HG02588 (cell line): ENCODE measurements around the gene CAST.
"Not testable (repeated sequence)": the region's sequence is repeated elsewhere in the genome, so short reads cannot be mapped to it uniquely, and the experiment has no call there.

Experiments used
- ATAC-seq: cut with Tn5 transposase; IDR thresholded peaks from one replicate; pipeline ENCODE4 v1.9.1; 2021; ENCODE audit warnings: mild to moderate bottlenecking, moderate library complexity; ENCODE audit not compliant: unreplicated experiment

Gene CAST, protein sequence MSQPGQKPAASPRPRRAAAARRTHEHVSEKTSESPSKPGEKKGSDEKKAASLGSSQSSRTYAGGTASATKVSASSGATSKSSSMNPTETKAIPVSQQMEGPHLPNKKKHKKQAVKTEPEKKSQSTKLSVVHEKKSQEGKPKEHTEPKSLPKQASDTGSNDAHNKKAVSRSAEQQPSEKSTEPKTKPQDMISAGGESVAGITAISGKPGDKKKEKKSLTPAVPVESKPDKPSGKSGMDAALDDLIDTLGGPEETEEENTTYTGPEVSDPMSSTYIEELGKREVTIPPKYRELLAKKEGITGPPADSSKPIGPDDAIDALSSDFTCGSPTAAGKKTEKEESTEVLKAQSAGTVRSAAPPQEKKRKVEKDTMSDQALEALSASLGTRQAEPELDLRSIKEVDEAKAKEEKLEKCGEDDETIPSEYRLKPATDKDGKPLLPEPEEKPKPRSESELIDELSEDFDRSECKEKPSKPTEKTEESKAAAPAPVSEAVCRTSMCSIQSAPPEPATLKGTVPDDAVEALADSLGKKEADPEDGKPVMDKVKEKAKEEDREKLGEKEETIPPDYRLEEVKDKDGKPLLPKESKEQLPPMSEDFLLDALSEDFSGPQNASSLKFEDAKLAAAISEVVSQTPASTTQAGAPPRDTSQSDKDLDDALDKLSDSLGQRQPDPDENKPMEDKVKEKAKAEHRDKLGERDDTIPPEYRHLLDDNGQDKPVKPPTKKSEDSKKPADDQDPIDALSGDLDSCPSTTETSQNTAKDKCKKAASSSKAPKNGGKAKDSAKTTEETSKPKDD

DNA sequence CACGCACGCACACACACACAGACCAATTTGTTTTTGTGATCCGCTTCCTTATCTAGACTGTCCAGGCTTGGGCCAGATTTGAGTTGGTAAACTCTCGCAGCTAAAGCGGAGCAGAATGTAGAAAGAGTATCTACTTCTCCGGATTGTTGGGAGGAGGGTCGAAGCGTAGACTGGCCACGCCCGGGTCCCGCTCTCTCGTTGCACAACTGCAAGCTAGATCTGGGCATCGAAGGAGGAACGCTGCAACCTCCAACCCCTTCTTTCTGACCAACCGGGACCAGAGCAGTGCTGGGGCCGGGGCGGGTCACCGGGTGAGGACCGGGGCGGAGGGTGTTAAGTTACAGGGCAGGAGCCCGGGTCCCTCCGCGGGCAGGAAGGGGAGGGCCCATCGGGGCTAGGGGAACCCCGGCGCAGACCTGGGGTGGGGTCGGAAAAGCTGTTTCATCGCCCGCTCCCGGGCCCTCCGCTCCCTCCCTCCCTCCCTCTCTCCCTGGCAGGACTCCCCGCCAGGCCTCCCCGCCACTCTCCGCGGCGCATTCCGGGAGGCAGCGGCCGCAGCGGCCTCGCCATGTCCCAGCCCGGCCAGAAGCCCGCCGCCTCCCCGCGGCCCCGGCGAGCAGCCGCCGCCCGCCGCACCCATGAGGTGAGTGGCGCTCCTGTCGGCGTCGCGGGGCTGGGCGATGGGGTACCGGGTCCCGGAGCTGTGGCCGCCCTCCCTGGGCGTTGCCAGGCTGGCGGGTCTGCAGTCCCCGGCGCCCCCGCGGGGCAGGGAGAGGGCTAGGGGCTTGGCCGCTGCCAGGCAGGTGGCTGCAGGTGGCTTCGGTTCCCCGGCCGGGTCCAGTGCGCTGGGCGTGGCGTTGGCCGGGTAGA, at the start of gene CAST:
CAST (plus strand) TSS at position 522 of the 870 bp plus-strand sequence; CDS start at position 569, 47 bp downstream.
- ATAC-seq: peak; percentile 65

DNA sequence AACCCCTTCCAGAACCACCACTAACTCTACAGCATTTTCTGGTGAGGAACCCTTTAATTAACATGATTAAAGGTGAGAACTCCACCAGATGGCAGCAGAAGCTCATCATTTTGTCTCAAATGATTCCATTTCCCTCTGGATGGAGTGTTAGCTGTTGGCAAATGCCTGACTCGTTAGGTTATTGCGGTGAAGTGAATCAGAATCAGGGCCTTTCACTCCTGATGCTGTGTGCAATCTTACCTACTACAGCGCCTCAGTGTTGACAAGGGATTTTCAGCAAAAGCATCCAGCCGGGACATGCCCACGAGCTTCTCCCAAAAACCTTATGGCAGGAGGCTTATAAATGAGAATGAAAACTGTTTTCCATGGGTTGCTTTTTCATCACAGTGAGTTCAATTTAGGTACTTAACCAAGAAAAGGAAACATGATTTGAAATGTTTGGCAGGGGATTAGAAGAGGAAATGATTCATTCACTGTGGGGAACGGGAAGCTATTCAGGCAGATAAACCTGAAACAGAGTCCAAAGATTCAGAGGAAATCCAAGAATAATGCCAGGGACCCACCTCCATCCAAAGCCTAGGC, 48.0 kb upstream of the CAST start:
- no peak for ATAC-seq

DNA sequence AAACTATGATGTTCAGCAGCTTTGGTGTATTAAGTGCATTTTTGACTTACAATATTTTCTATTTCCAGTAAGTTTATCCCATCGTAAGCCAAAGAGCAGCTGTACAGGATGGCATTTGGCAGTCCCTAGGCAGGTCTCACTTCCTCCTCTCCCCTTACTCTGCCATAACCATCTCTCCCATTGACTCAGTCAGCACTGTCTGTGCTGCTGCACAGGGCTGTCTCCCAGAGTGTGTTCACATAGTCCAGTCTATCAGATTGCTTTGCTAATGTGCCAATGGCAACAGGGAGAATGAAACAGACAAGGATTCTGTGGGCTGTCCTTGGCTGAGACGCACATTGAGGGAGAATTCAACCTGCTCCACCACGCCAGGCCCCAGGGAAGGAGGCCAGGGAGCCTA, 47.0 kb upstream of the CAST start:
- no peak for ATAC-seq

DNA sequence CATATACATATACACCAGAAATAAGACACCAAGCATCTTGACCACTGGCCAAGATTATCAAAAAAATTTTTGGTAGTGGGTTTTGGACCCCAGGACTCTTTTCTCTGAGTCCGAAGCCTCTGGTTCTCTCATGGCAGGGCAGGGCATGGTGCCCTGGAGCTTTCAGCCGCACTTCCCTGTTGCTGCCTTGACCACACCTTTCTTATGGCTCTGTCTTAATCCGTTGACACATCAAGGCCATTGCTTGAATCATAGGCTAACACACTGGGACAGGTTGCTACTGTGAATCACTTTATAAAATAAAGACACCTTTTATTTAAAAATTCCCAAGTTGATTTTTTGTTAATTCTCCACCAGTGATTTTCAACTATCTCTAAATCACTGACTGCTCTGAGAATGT, 45.4 kb upstream of the CAST start:
- no peak for ATAC-seq

DNA sequence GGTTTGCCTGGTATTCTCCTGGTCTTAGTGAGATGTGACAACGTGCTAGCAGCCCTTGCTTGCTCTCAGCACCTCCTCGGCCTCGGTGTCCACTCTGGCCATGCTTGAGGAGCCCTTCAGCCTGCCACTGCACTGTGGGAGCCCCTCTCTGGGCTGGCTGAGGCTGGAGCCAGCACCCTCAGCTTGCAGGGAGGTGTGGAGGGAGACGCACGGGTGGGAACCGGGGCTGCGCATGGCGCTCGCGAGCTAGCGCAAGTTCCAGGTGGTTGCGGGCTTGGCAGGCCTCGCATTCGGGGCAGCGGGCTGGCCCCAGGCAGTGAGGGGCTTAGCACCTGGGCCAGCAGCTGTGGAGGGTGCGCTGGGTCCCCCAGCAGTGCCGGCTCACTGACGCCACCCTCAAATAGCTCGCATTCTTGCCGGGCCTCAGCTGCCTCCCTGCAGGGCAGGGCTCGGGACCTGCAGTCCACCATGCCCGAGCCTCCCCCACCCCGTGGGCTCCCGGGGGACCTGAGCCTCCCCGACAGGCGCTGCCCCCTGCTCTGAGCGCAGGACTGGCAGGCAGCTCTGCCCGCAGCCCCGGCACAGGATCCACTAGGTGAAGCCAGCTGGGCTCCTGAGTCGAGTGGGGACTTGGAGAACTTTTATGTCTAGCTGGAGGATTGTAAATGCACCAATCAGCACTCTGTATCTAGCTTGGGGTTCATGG, 43.7 kb upstream of the CAST start:
- ATAC-seq: not testable (repeated sequence)

DNA sequence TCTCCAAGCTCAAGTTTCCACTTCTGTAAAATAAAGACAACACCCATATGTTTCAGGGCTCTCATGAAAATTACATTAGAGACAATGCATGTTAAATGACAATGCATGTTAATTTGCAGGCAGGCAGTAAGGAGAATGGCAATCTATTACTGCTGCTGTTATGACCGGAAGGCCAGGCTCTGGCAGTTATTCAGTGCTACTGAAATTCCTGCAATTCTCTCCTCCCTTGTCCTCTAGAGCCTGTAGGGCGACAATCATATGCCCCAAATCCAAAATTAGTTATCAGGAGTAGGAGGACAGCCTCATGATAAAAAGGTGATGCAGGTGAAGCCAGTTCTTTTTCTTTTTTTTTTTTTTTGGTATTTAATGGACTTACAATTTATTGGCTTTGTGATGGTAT, 42.2 kb upstream of the CAST start:
- no peak for ATAC-seq

DNA sequence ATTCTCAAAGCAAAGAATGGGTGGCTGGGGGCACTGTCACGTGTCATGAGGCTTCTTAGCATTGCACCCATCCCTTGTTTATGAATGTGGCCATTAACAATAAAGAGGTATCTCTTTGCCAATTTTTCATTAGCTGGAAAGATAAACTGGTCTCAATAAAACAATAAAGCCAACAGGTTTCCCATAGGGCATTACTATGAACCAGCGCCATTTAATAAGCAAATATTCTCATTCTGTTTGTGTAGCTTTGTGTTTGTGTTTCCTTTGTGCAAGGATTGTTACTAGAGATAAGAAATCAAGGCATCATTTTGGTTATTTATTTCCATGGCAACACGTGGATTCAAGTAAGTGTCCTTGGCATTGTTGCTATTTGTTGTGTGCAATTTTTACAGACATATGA, 37.6 kb upstream of the CAST start:
- no peak for ATAC-seq

DNA sequence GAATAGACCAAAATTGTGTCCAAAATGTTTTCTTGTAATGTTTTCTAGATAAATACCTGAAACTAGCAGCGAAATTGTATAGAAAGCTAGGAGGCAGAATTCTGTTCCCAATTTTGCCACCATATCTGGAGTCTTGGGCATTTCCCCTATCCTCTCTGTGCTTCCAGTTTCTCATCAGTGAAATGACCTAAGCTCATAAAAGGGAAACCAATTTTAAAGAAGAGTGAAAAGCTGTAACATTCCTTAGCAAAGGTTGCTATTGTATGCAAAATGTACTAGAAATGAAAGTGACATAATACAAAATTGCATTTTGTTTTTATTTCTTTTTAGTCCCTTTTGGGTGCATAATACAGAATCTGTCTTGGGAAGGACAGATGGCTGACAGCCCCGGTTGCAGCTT, 36.8 kb upstream of the CAST start:
- ATAC-seq: no peak

DNA sequence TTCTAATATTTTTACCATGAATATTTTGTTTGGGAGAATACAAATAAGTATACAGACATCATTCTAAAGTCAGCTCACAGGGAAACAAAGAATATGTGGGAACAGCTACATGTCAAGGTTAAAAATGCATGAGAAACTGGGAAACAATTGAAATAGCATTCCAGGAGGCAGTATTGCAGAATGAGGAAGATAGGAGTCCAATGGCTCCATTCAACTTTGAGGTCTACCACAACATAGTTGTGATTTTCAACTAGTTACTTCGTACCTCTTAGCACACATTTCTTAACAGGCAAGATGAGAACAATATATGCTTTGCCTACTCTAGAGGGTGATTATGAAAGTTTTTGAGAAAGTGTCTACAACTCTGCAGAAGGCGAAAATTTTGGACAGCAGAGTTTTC, 35.2 kb upstream of the CAST start:
- ATAC-seq: no peak

DNA sequence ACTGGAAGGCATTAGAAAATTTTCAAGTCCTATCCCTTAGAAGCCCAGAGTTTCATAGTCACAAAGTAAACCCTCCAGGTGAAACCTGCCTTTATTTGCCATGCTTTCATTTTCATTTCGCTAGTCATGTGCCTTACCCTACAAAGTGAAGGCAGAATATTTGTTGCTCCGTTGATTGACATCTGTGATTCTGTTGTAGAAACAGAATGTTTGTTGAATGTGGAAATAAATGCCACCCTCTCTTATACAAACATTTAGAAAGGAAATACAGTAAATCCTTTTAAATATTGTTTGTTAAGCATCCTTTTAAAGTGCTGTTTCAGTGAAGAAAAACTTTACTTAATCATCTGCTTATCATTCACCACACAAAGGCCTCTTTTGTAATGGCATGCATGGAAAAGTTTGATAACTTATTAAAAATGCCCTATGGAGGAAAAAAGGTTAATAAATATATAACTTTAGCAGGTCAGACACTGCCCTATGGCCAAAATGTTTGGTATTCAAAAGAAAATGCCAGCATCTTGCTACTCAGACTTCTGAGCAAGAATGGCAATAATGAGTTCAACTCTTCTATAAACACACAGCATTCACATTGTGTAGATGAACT, 34.3 kb upstream of the CAST start:
- ATAC-seq: no peak

DNA sequence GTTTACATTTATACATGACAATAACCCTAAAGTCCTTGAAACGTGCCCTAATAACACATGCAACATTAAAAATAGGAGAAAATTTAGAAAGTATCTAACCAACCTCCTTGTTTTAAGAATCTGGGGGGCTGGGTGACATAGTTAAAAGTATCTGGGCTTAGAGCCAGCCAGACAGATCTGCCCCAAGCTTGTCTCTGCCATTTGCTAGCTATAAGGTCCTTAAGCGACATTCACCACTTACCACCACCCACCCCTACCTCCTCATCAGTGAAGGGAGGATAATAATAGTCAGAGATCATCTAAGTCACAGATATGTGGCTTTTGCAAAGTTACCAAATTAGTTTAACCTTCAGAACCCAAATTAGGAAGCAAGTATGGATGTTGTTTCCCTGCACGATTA, 33.8 kb upstream of the CAST start:
- no peak for ATAC-seq

DNA sequence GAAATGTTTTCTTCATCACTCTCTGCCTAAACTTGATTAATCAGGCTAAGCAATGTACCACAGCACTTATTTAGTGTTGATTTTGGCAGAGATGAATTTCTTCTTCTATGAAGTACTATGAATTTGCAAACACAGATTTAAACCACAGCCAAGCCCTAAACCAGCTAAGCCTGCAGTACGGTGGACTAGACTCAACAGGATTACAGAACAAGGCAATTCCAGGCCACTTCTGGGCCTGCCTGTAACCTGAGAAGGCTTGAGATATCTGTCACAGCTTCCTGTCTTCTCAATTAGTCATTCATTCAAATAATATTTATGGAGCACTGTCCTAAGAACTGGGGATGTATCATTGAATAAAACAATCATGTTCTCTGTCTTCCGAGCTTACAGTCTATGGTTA, 32.4 kb upstream of the CAST start:
- ATAC-seq: no peak

DNA sequence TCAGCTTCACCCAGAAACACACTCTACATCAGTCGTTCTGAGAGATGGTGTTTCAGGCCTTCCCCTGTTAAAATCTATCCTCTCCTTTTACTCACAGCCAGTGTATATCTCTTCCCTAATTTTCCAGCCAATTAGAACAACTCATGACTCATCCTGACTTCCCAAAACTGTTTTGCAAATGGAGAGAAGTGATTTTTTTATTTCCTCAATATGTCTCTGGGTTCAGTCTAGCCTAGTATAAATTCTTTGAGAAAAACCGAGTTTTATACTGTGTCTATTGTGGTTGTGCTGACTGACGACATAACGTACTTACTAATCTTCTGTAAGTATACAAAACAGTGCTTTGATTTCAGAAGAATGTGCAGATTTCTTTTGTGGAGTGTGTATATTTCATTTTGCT, 28.4 kb upstream of the CAST start:
- ATAC-seq: no peak

DNA sequence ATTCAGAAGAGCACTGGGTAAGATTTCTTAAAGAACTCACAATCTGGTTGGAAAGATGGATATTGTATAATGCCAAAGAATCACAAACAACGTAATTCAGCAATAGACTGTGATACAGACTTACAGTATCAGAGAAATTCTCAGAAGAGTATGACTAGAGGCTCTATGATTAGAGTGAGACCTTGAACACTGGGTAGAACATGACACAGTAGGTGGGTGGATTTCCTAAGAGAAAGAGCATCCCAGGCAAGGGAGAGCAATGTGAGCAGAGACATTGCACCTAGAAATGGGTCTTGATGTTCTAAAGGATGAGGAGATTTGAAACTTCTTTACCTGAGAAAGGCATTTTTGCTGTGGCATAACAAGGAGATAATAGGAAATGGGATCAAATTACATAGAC, 27.3 kb upstream of the CAST start:
- ATAC-seq: no peak

DNA sequence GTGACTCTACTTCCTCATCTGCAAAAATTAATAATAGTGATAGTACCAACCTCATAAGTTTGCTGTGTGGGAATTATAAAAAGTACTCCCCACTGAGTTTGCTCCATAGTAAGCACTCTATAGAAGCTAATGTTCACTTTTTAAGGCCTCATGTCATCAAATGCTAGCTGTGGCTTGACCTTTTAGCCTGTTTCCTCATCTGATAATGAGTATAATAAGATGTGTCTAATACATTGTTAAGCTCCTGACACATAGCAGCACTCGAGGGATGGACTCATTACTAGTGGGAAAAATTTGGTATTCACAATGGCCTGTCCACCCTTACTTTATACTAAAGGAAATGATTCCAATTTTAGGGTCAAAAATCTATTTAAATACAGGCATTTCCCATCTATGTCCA, 26.1 kb upstream of the CAST start:
- ATAC-seq: no peak

DNA sequence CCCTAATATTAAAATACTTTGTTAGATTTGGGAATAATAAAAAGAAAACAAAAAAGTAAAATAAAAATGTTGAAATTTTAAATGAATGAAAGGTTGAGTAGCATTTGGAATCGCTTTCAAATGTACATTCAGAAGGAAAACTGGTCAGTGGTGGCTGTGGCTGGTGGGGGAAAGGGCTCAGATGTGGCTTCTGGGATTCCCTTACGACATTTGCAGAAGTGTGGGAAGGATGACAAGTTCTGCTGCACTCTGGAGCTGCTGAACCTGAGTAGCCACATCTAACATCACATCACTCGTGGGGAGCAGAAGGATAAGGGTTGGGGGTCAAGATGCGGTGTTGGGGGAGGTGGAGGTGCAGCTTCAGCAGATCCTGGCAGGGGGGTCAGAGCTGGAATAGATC, 25.6 kb upstream of the CAST start:
- ATAC-seq: no peak

DNA sequence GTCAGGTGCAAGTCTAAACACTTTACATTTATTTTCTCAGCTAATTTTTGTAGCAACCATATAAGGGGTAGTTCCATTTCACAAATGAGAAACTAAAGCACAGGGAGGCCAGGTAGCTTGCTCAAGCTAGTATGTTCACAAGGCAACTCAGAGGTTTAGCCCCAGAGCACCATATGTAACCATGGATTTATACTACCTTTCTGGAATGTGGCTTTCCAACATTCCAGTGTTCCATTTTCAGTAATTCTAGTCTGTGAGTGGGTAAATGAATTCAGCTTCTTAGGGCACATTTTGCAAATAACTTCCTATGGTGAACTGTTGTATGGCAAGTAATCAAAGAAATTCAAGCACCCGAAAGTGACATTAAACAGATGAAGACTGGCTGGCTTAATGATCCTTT, 25.0 kb upstream of the CAST start:
- ATAC-seq: no peak

DNA sequence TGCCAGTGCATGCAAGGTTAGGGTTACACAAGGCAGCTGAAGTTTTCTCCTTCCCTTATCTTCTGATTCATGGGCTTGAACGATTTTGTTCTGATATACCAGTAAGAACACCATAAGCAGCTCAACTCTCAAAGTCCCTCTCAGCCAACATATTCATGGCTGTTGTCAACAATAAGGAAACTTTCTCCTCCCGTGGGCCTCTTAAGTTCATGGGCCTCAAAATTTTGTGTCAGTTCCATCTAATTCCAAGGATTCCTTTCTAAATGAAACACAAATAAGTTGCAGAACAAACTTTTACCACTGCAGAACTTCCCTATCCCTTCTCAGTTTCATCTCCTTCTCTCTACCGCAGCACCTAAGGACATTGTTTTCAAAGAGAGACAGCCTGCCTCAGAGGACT, 23.6 kb upstream of the CAST start:
- ATAC-seq: no peak

DNA sequence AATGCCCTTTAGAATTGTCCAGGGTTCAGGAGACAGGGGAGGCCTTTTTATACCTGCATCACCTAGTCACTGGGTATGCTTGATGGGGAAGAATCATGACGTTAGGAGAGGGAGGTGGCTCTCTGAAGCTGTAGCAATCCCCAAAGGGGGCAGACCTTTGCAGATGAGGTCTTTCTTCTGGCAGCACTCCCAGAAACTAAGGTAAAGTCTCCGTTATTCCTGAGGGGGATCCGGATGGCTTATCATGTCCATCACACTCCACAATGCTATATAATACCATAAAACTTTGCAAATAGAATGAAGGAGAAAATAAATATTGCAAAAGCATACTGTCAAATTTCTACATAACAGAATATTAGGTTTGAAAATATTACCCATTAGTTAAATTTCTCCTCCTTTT, 21.5 kb upstream of the CAST start:
- ATAC-seq: no peak
